ENCODE results near the gene DDHD1. TPM values are rescaled to one million over a fixed set of nuclear protein-coding genes. Genes with fewer than 3 reads are reported as not detected.
A peak's percentile ranks its signal among the peaks of the same experiment; 100 is the strongest.

DDHD1 gene
- total and polyA plus RNA-seq, 2 experiments from 2014 or later = 11.2 to 28.9 TPM

DNA sequence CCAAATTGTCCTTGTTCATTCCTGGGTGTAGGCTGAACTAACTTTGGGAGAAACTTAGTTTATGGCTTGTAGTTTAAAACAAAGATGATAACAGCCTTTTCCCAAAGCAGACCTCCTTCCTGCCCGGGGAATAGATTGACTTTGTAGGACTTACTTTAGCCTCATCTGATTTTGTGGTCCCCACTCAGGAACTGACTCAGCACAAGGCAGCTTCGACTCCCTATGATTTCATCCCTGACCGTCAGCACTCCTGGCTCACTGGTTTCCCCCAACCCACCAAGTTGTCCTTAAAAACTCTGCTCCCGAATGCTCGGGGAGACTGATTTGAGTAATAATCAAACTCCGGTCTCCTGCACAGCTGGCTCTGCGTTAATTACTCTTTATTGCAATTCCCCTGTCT, 40.1 kb upstream of the DDHD1 start:
- no peak overlapping the region for H3K4me3 ChIP-seq
- no peak overlapping the region for H3K4me2 ChIP-seq
- no peaks in the 10 kb centered on the region; the same call in 2 of the 3 replicates for H3K9me3 Mint-ChIP-seq
- no peak for ATAC-seq
- H3K27ac ChIP-seq (ENCODE audit: low read depth) = no peak overlapping the region
- no peak overlapping the region; the same call in 1 of the 2 replicates for H3K27ac Mint-ChIP-seq
- H3K27me3 ChIP-seq (ENCODE audit: insufficient read depth) = no peaks in the 10 kb centered on the region
- no peaks in the 10 kb centered on the region for H3K79me2 ChIP-seq (replicated peaks; ENCODE audit: insufficient read depth)
- TF ChIP-seq, protein P1, sequence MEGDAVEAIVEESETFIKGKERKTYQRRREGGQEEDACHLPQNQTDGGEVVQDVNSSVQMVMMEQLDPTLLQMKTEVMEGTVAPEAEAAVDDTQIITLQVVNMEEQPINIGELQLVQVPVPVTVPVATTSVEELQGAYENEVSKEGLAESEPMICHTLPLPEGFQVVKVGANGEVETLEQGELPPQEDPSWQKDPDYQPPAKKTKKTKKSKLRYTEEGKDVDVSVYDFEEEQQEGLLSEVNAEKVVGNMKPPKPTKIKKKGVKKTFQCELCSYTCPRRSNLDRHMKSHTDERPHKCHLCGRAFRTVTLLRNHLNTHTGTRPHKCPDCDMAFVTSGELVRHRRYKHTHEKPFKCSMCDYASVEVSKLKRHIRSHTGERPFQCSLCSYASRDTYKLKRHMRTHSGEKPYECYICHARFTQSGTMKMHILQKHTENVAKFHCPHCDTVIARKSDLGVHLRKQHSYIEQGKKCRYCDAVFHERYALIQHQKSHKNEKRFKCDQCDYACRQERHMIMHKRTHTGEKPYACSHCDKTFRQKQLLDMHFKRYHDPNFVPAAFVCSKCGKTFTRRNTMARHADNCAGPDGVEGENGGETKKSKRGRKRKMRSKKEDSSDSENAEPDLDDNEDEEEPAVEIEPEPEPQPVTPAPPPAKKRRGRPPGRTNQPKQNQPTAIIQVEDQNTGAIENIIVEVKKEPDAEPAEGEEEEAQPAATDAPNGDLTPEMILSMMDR (conservative IDR thresholded peaks at IDR 0.05; ENCODE audit: low read depth in 2 of 2) = no peak
- TF ChIP-seq ZNF114 (CRISPR knock-in tag; IDR thresholded peaks at IDR 0.05) (no peak), STAT1 (IDR thresholded peaks at IDR 0.05; ENCODE audit: unreplicated experiment) (no peak), POLR2AphosphoS5 (IDR thresholded peaks at IDR 0.05; ENCODE audit: low read depth) (no peak), JUNB (IDR thresholded peaks at IDR 0.05; ENCODE audit: unreplicated experiment) (no peak), EZH2phosphoT487 (IDR thresholded peaks at IDR 0.05; ENCODE audit: unreplicated experiment) (no peak), EZH2 (IDR thresholded peaks at IDR 0.05; ENCODE audit: low read depth, unreplicated experiment) (no peak), CREB1 (CRISPR knock-in tag; IDR thresholded peaks at IDR 0.05; ENCODE audit: low read depth) (no peak), ZNF331 (CRISPR knock-in tag; IDR thresholded peaks at IDR 0.05; ENCODE audit: low read depth) (no peak), NANOG (IDR thresholded peaks at IDR 0.05; ENCODE audit: borderline replicate concordance) (no peak)
- TF ChIP-seq, protein P2, sequence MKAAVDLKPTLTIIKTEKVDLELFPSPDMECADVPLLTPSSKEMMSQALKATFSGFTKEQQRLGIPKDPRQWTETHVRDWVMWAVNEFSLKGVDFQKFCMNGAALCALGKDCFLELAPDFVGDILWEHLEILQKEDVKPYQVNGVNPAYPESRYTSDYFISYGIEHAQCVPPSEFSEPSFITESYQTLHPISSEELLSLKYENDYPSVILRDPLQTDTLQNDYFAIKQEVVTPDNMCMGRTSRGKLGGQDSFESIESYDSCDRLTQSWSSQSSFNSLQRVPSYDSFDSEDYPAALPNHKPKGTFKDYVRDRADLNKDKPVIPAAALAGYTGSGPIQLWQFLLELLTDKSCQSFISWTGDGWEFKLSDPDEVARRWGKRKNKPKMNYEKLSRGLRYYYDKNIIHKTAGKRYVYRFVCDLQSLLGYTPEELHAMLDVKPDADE (IDR thresholded peaks at IDR 0.05) = no peak
- TF ChIP-seq, protein P3, sequence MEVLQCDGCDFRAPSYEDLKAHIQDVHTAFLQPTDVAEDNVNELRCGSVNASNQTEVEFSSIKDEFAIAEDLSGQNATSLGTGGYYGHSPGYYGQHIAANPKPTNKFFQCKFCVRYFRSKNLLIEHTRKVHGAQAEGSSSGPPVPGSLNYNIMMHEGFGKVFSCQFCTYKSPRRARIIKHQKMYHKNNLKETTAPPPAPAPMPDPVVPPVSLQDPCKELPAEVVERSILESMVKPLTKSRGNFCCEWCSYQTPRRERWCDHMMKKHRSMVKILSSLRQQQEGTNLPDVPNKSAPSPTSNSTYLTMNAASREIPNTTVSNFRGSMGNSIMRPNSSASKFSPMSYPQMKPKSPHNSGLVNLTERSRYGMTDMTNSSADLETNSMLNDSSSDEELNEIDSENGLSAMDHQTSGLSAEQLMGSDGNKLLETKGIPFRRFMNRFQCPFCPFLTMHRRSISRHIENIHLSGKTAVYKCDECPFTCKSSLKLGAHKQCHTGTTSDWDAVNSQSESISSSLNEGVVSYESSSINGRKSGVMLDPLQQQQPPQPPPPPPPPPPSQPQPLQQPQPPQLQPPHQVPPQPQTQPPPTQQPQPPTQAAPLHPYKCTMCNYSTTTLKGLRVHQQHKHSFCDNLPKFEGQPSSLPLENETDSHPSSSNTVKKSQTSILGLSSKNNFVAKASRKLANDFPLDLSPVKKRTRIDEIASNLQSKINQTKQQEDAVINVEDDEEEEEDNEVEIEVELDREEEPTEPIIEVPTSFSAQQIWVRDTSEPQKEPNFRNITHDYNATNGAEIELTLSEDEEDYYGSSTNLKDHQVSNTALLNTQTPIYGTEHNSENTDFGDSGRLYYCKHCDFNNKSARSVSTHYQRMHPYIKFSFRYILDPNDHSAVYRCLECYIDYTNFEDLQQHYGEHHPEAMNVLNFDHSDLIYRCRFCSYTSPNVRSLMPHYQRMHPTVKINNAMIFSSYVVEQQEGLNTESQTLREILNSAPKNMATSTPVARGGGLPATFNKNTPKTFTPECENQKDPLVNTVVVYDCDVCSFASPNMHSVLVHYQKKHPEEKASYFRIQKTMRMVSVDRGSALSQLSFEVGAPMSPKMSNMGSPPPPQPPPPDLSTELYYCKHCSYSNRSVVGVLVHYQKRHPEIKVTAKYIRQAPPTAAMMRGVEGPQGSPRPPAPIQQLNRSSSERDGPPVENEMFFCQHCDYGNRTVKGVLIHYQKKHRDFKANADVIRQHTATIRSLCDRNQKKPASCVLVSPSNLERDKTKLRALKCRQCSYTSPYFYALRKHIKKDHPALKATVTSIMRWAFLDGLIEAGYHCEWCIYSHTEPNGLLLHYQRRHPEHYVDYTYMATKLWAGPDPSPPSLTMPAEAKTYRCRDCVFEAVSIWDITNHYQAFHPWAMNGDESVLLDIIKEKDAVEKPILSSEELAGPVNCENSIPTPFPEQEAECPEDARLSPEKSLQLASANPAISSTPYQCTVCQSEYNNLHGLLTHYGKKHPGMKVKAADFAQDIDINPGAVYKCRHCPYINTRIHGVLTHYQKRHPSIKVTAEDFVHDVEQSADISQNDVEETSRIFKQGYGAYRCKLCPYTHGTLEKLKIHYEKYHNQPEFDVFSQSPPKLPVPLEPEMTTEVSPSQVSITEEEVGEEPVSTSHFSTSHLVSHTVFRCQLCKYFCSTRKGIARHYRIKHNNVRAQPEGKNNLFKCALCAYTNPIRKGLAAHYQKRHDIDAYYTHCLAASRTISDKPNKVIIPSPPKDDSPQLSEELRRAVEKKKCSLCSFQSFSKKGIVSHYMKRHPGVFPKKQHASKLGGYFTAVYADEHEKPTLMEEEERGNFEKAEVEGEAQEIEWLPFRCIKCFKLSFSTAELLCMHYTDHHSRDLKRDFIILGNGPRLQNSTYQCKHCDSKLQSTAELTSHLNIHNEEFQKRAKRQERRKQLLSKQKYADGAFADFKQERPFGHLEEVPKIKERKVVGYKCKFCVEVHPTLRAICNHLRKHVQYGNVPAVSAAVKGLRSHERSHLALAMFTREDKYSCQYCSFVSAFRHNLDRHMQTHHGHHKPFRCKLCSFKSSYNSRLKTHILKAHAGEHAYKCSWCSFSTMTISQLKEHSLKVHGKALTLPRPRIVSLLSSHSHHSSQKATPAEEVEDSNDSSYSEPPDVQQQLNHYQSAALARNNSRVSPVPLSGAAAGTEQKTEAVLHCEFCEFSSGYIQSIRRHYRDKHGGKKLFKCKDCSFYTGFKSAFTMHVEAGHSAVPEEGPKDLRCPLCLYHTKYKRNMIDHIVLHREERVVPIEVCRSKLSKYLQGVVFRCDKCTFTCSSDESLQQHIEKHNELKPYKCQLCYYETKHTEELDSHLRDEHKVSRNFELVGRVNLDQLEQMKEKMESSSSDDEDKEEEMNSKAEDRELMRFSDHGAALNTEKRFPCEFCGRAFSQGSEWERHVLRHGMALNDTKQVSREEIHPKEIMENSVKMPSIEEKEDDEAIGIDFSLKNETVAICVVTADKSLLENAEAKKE (CRISPR knock-in tag; IDR thresholded peaks at IDR 0.05) = no peak
- TF ChIP-seq, protein P4, sequence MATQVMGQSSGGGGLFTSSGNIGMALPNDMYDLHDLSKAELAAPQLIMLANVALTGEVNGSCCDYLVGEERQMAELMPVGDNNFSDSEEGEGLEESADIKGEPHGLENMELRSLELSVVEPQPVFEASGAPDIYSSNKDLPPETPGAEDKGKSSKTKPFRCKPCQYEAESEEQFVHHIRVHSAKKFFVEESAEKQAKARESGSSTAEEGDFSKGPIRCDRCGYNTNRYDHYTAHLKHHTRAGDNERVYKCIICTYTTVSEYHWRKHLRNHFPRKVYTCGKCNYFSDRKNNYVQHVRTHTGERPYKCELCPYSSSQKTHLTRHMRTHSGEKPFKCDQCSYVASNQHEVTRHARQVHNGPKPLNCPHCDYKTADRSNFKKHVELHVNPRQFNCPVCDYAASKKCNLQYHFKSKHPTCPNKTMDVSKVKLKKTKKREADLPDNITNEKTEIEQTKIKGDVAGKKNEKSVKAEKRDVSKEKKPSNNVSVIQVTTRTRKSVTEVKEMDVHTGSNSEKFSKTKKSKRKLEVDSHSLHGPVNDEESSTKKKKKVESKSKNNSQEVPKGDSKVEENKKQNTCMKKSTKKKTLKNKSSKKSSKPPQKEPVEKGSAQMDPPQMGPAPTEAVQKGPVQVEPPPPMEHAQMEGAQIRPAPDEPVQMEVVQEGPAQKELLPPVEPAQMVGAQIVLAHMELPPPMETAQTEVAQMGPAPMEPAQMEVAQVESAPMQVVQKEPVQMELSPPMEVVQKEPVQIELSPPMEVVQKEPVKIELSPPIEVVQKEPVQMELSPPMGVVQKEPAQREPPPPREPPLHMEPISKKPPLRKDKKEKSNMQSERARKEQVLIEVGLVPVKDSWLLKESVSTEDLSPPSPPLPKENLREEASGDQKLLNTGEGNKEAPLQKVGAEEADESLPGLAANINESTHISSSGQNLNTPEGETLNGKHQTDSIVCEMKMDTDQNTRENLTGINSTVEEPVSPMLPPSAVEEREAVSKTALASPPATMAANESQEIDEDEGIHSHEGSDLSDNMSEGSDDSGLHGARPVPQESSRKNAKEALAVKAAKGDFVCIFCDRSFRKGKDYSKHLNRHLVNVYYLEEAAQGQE (IDR thresholded peaks at IDR 0.05; ENCODE audit: unreplicated experiment) = no peak
- no peak overlapping the region for H3K4me3 Mint-ChIP-seq
- no peaks in the 10 kb centered on the region for H3K36me3 Mint-ChIP-seq (ENCODE audit: low read depth)
- H3F3A ChIP-seq (replicated peaks; ENCODE audit: low read depth) = no peaks in the 10 kb centered on the region
- peaks cover 18% of the 10 kb centered on the region for H3K4me1 Mint-ChIP-seq
- H3K9me2 ChIP-seq (ENCODE audit: insufficient read depth) = peaks cover 6% of the 10 kb centered on the region; the same call in 1 of the 2 replicates
- no peak for DNase-seq (ENCODE audit: low spot score)
- no peaks in the 10 kb centered on the region for H4K20me1 ChIP-seq (replicated peaks; ENCODE audit: insufficient read depth)
- peak overlapping the region; percentile 7; the same call in 1 of the 2 replicates for H2AFZ ChIP-seq
- H3K27me3 Mint-ChIP-seq (ENCODE audit: insufficient read depth, low read depth, poor library complexity) = no peaks in the 10 kb centered on the region
- H3K4me1 ChIP-seq (ENCODE audit: insufficient read depth) = peaks cover 18% of the 10 kb centered on the region
- H3K36me3 ChIP-seq (ENCODE audit: insufficient read depth) = no peaks in the 10 kb centered on the region

Measured in GM23338 (cell line).